ENCODE measurements around the gene KIF3C.

GRCh38 chr2:25966531-25967270 is 15.6 kb downstream of the KIF3C start:
- TF ChIP-seq EZH2phosphoT487 (IDR thresholded peaks at IDR 0.05; ENCODE audit: low read depth, severe bottlenecking, unreplicated experiment) (no peak), CTCF (IDR thresholded peaks at IDR 0.05; ENCODE audit: poor library complexity) (no peak)

All from hepatocyte (in vitro differentiated cells).